ENCODE measurements around the gene STON2. TPM values are rescaled to one million over a fixed set of nuclear protein-coding genes. Genes with fewer than 3 reads are reported as not detected.

The STON2 gene
- total RNA-seq, 2 donors from 2014 or later, result 8.6 to 14.1 TPM

DNA sequence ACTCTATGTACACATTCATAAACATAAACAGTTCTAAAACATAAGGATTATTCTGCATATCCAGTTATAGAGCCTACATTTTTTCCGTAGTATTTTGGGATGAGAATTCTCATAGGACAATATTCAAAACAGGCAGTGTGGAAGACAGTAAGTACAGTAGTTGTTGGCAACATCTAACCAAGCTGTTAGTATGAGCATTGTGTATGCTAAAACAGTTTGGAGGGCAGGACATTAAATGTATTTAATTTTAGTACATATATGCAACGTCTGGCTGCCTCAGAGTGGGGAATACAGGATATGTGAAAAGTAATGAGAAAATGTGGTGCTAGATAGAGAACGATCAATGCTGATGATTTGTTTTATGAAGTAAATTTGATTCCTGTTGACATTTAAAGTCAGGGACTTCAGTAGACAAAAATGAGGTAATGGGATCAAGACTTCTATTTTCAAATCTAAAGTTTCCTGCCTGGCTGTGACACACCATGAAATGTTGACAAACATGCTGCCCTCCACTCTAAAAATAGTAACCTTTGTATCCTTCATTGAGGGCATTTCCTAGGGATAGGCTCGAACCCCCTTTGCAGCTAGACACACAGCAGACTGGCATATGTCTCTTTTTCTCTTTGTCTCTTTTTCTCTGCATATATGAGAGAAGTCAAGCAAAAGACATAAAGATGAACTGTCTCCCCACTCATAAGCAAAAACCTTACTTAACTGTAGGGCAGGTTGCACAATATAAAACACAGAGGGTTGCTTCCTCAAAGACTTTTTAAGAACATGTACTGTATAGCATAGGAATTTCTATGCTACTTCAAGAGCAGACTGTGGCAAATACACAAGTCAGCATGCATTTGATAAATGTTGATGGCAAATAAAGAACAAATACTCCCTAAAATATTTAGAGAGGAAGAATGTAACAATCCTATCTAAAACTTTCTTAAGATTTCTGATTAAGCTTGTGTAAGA, 103.9 kb downstream of the STON2 start:
- no peaks in the 10 kb centered on the region for H3K9me3 ChIP-seq
- DNase-seq (ENCODE audit: low spot score), result no peak
- no peaks in the 10 kb centered on the region for H3K27me3 ChIP-seq
- TF ChIP-seq, protein P1, sequence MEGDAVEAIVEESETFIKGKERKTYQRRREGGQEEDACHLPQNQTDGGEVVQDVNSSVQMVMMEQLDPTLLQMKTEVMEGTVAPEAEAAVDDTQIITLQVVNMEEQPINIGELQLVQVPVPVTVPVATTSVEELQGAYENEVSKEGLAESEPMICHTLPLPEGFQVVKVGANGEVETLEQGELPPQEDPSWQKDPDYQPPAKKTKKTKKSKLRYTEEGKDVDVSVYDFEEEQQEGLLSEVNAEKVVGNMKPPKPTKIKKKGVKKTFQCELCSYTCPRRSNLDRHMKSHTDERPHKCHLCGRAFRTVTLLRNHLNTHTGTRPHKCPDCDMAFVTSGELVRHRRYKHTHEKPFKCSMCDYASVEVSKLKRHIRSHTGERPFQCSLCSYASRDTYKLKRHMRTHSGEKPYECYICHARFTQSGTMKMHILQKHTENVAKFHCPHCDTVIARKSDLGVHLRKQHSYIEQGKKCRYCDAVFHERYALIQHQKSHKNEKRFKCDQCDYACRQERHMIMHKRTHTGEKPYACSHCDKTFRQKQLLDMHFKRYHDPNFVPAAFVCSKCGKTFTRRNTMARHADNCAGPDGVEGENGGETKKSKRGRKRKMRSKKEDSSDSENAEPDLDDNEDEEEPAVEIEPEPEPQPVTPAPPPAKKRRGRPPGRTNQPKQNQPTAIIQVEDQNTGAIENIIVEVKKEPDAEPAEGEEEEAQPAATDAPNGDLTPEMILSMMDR (IDR thresholded peaks at IDR 0.05), result no peak
- H3K36me3 ChIP-seq, result no peaks in the 10 kb centered on the region
- no peak overlapping the region for H3K27ac ChIP-seq
- no peak overlapping the region for H3K4me3 ChIP-seq
- no peaks in the 10 kb centered on the region for H3K4me1 ChIP-seq

DNA sequence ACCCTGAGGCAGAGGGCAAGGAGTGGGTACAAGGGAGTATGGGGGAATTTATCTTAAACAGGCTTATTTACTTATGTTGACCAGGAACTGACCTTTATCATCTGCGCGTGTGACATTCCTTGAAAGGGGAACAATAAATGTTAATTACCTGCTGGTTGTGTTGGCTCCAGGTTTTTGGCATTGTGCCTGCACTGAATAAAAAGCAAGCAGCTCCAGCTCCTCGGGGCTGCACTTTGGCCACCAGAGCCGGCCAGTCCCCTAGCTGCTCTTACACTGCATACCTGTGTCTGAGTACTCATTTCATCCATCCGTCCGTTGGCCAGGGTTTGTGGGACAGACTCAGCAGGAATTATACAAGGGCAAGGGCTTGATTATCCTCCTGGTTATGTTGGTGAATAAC, 110.6 kb downstream of the STON2 start:
- no peak for DNase-seq (ENCODE audit: low spot score)
- Histone ChIP-seq H3K36me3 (no peaks in the 10 kb centered on the region), H3K27ac (no peak overlapping the region), H3K4me1 (no peaks in the 10 kb centered on the region), H3K27me3 (no peaks in the 10 kb centered on the region), H3K9me3 (no peaks in the 10 kb centered on the region), H3K4me3 (no peak overlapping the region)
- TF ChIP-seq, protein P1 (IDR thresholded peaks at IDR 0.05), result no peak

DNA sequence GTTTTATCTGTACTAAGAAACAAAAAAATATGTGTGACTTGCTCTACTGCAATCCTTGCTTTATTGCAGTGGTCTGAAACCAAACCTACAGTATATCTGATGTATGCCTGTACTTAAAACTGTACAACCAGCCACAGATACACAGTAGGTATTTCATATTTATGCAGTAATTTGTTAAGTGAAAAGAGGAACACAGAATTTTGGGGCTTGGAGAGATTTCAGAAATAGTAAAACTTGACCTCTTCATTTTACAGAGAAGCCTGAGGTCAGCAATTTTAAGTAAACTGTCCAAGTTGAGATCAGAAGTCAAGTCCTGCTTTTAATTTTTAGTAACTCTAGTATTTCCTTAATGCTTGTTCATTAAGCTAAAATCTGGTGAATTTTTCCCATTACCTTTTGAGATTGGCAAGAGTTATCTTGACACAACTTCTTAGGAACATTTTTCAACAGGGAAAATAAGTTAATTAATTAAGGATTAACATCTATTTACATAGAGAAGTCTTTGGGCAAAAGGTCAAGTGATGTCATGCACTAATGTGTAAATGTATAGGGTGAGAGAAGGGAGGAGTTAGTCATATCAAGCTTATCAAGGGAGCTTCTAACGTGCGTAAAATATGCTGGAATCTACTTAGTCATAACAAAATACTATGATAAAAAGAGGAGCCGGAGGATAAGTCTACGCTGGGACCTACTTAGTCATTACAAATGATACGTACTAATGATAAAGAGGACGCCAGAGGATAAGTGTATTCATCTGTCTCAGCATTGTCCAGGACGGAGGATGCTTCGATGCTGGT, 113.4 kb downstream of the STON2 start:
- Histone ChIP-seq H3K9me3 (no peaks in the 10 kb centered on the region), H3K27ac (no peak overlapping the region), H3K4me3 (no peak overlapping the region), H3K36me3 (no peaks in the 10 kb centered on the region), H3K27me3 (no peaks in the 10 kb centered on the region), H3K4me1 (no peaks in the 10 kb centered on the region)
- TF ChIP-seq, protein P1 (IDR thresholded peaks at IDR 0.05), result no peak
- no peak for DNase-seq (ENCODE audit: low spot score)

DNA sequence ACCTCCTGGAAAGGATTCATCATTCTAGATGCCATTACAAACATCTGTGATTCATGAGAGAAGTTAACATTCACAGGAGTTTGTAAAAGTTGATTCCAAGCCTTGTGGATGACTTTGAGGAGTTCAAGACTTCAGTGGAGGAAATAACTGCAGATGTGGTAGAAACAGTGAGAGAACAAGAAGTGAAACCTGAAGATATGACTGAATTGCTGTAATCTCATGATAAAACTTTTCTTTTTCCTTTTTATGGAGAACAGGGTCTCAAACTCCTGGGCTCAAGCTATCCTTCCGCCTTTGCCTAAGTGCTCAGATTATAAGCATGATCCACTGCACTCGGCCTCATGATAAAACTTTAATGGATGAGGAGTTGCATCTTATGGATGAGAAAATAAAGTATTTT, 114.9 kb downstream of the STON2 start:
- no peaks in the 10 kb centered on the region for H3K27me3 ChIP-seq
- no peak overlapping the region for H3K4me3 ChIP-seq
- H3K36me3 ChIP-seq, result no peaks in the 10 kb centered on the region
- no peaks in the 10 kb centered on the region for H3K9me3 ChIP-seq
- no peak for DNase-seq (ENCODE audit: low spot score)
- no peak overlapping the region for H3K27ac ChIP-seq
- TF ChIP-seq, protein P1 (IDR thresholded peaks at IDR 0.05), result no peak
- H3K4me1 ChIP-seq, result no peaks in the 10 kb centered on the region

DNA sequence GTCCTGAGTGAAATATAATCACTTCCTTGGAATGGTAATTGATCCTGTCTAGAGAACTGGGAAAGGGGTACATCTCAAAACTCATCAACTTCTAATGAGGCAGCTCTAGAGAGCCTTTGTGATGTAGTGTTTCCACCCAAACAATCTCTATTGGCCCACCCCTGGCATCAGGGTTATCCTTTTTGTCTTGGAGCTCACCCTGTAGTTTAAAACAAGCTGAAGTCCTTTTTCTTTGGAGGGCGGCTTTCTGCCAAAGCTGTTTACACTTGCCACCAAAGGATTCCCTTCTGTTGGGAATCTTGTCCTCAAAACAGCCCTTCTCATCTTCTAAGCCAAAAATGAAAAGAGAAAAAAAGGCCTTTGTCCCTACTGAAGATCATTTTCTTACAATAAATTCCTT, 118.8 kb downstream of the STON2 start:
- Histone ChIP-seq H3K27ac (no peak overlapping the region), H3K4me3 (no peak overlapping the region), H3K9me3 (no peaks in the 10 kb centered on the region), H3K4me1 (no peaks in the 10 kb centered on the region), H3K27me3 (no peaks in the 10 kb centered on the region), H3K36me3 (no peaks in the 10 kb centered on the region)
- DNase-seq (ENCODE audit: low spot score), result no peak
- TF ChIP-seq, protein P1 (IDR thresholded peaks at IDR 0.05), result no peak
